Gastrocnemius medialis (tissue), 4 donors: ENCODE measurements around the gene SIAH3. TPM values are rescaled to one million over a fixed set of nuclear protein-coding genes. Genes with fewer than 3 reads are reported as not detected.

Experiments
- ATAC-seq, 2 donors: fragments of 150-250 bp; one replicate each; pipeline ENCODE4 v1.9.1; 2016
- DNase-seq, 2 donors: peaks; one replicate each; pipeline ENCODE4 v3.0.0-alpha.2; 2019
- H3K27ac ChIP-seq, 4 donors: fragments of 200-600 bp; sonication (generic); 1 replicate in 1 of 4; 2 replicates in 3 of 4; pipeline ENCODE4 v1.5.1; 2016 to 2018; ENCODE audit warnings: mild to moderate bottlenecking in 2 of 4, moderate library complexity in 1 of 4
- H3K27me3 ChIP-seq, 3 donors: fragments of 200-600 bp; sonication (generic) in 2 of 3; 1 replicate in 1 of 3; 2 replicates in 2 of 3; pipeline versions ENCODE4 v1.5.1 to v1.6.0; 2016 to 2019; ENCODE audit warnings: mild to moderate bottlenecking in 1 of 3, moderate library complexity in 1 of 3
- H3K36me3 ChIP-seq, 2 donors: fragments of 200-600 bp; sonication (generic) in 1 of 2; one replicate each; pipeline ENCODE4 v1.5.1; 2017 to 2018
- H3K4me1 ChIP-seq, 2 donors: fragments of 200-600 bp; sonication (generic) in 1 of 2; one replicate each; pipeline ENCODE4 v1.5.1; 2016 to 2017; ENCODE audit warnings: mild to moderate bottlenecking in 2 of 2
- H3K4me3 ChIP-seq, 4 donors: fragments of 200-600 bp; sonication (generic) in 3 of 4; 1 replicate in 1 of 4; 2 replicates in 3 of 4; pipeline ENCODE4 v1.5.1; 2016 to 2019; ENCODE audit warnings: mild to moderate bottlenecking in 2 of 4
- H3K9me3 ChIP-seq, 3 donors: fragments of 200-600 bp; sonication (generic) in 2 of 3; 1 replicate in 1 of 3; 2 replicates in 2 of 3; pipeline ENCODE4 v1.5.1; 2016 to 2019
- POLR2A ChIP-seq, 2 donors: fragments of 450-650 bp; IDR thresholded peaks; one replicate each; pipeline ENCODE4 v1.6.1; 2017; ENCODE audit warnings: antibody characterized with exemption in 2 of 2, mild to moderate bottlenecking in 2 of 2, moderate library complexity in 2 of 2
- in situ Hi-C, 4 donors: fragments of 200-750 bp; cut with MboI; loops; one replicate each; pipeline versions ENCODE4 v1.15.0 to v1.8.0; 2017; ENCODE audit warnings: low sequenced_read_pairs in 4 of 4
- intact Hi-C: fragments of 100-400 bp; cut with DNase I; formaldehyde crosslinking; loops from one replicate; pipeline ENCODE4 v1.15.1; 2023; ENCODE audit warnings: low total_unique reads
- total RNA-seq, 4 donors: library from RNA; depleted of rRNA; stranded (reverse); fragments of >200 nt; gene quantifications; one replicate each; pipeline versions ENCODE4 v1.1.0 to v1.2.3, GENCODE V29; 2016
- TF ChIP-seq, protein P1 (sequence below), 5 experiments: fragments of 450-650 bp in 3 of 5; fragments of 200-600 bp in 2 of 5; sonication (generic) in 2 of 5; IDR thresholded peaks in 4 of 5; conservative IDR thresholded peaks in 1 of 5; 1 replicate in 4 of 5; 2 replicates in 1 of 5; pipeline ENCODE4 v1.5.1; 2016 to 2019; ENCODE audit warnings: antibody characterized with exemption in 5 of 5, mild to moderate bottlenecking in 3 of 5, moderate library complexity in 3 of 5

SIAH3 gene
- total RNA-seq, 4 donors from 2014 or later: not detected

GRCh38 chr13:45816427-45816826, 35.1 kb downstream of the SIAH3 start:
- intact Hi-C loops: no loop called here

GRCh38 chr13:45812695-45813372, 38.7 kb downstream of the SIAH3 start:
- Histone ChIP-seq H3K27ac (no peak overlapping the region), H3K27me3 (no peaks in the 10 kb centered on the region), H3K4me1 (no peaks in the 10 kb centered on the region), H3K9me3 (no peaks in the 10 kb centered on the region), H3K4me3 (no peak overlapping the region), H3K36me3 (no peaks in the 10 kb centered on the region)
- DNase-seq: no peak
- ATAC-seq: no peak
- TF ChIP-seq, protein P1, sequence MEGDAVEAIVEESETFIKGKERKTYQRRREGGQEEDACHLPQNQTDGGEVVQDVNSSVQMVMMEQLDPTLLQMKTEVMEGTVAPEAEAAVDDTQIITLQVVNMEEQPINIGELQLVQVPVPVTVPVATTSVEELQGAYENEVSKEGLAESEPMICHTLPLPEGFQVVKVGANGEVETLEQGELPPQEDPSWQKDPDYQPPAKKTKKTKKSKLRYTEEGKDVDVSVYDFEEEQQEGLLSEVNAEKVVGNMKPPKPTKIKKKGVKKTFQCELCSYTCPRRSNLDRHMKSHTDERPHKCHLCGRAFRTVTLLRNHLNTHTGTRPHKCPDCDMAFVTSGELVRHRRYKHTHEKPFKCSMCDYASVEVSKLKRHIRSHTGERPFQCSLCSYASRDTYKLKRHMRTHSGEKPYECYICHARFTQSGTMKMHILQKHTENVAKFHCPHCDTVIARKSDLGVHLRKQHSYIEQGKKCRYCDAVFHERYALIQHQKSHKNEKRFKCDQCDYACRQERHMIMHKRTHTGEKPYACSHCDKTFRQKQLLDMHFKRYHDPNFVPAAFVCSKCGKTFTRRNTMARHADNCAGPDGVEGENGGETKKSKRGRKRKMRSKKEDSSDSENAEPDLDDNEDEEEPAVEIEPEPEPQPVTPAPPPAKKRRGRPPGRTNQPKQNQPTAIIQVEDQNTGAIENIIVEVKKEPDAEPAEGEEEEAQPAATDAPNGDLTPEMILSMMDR (IDR thresholded peaks at IDR 0.05 in 4 of 5, conservative IDR thresholded peaks at IDR 0.05 in 1 of 5): no peak
- TF ChIP-seq POLR2A (IDR thresholded peaks at IDR 0.05): no peak
- intact Hi-C loops (no loop called here), in situ Hi-C loops (loop anchor here in 2 of 4 donors (25.0 kb wide), 2 partner anchors 324 to 349 kb away; no protein-coding TSS in a partner anchor)

More at GRCh38 chr13:45816427-45816826, 35.1 kb downstream of the SIAH3 start:
- Histone ChIP-seq H3K27ac (no peak overlapping the region), H3K36me3 (no peaks in the 10 kb centered on the region), H3K4me3 (no peak overlapping the region), H3K9me3 (no peaks in the 10 kb centered on the region), H3K27me3 (no peaks in the 10 kb centered on the region), H3K4me1 (no peaks in the 10 kb centered on the region)
- ATAC-seq: no peak
- no peak for TF ChIP-seq POLR2A (IDR thresholded peaks at IDR 0.05)
- TF ChIP-seq, protein P1 (IDR thresholded peaks at IDR 0.05 in 4 of 5, conservative IDR thresholded peaks at IDR 0.05 in 1 of 5): no peak
- in situ Hi-C loops: loop anchor here in 2 of 4 donors (25.0 kb wide), 2 partner anchors 321 to 346 kb away; no protein-coding TSS in a partner anchor
- DNase-seq: no peak

GRCh38 chr13:45811891-45812694, 39.5 kb downstream of the SIAH3 start:
- Histone ChIP-seq H3K4me3 (no peak overlapping the region), H3K27ac (no peak overlapping the region), H3K4me1 (no peaks in the 10 kb centered on the region), H3K9me3 (no peaks in the 10 kb centered on the region), H3K27me3 (no peaks in the 10 kb centered on the region), H3K36me3 (no peaks in the 10 kb centered on the region)
- intact Hi-C loops (no loop called here), in situ Hi-C loops (loop anchor here in 2 of 4 donors (25.0 kb wide), 2 partner anchors 325 to 350 kb away; no protein-coding TSS in a partner anchor)
- no peak for ATAC-seq
- DNase-seq: no peak
- no peak for TF ChIP-seq POLR2A (IDR thresholded peaks at IDR 0.05)
- TF ChIP-seq, protein P1 (IDR thresholded peaks at IDR 0.05 in 4 of 5, conservative IDR thresholded peaks at IDR 0.05 in 1 of 5): no peak

- ATAC-seq (no peak), DNase-seq (no peak)
- H3K9me3 ChIP-seq: no peaks in the 10 kb centered on the region
- no peak overlapping the region for H3K27ac ChIP-seq
- in situ Hi-C loops: loop anchor here in 2 of 4 donors (25.0 kb wide), 2 partner anchors 327 to 352 kb away; no protein-coding TSS in a partner anchor
- H3K36me3 ChIP-seq: no peaks in the 10 kb centered on the region
- no peak overlapping the region for H3K4me3 ChIP-seq
- no peak for TF ChIP-seq POLR2A (IDR thresholded peaks at IDR 0.05)
- TF ChIP-seq, protein P1 (IDR thresholded peaks at IDR 0.05 in 4 of 5, conservative IDR thresholded peaks at IDR 0.05 in 1 of 5): no peak
- no peaks in the 10 kb centered on the region for H3K4me1 ChIP-seq
- H3K27me3 ChIP-seq: no peaks in the 10 kb centered on the region
- intact Hi-C loops: loop anchor here (5.0 kb wide), 2 partner anchors 242 to 352 kb away; partner anchors contain the start of gene ZC3H13
Observed at GRCh38 chr13:45809801-45810394, 41.7 kb downstream of the SIAH3 start.
